PC-9 (cell line): ENCODE results near the gene SNRNP48. TPM values are rescaled to one million over a fixed set of nuclear protein-coding genes. Genes with fewer than 3 reads are reported as not detected.

Source experiments
- BruUV-seq: library from RNA; stranded (reverse); fragments of 400-500 nt; replicated peaks from 2 replicates; lab custom pipeline; 2021; lab: Mats Ljungman, UMichigan
- CTCF ChIA-PET: fragments of 300-600 bp; sonication (Branson Sonifier 250); formaldehyde crosslinking; loops from one replicate; lab custom pipeline; 2022; ENCODE audit warnings: antibody characterized with exemption; lab: Charles Lee
- POLR2A ChIA-PET: fragments of 300-600 bp; sonication (Branson Sonifier 250); formaldehyde crosslinking; loops from one replicate; lab custom pipeline; 2022; ENCODE audit warnings: antibody characterized with exemption; ENCODE audit not compliant: unreplicated experiment; lab: Charles Lee
- DNase-seq, 2 experiments: peaks; one replicate each; pipeline versions ENCODE4 v3.0.0 to v3.0.0-alpha.2; 2015 to 2022; ENCODE audit warnings: mixed read lengths in 1 of 2
- H2AFZ ChIP-seq: fragments of 200-600 bp; sonication (generic); 2 replicates; pipeline ENCODE4 v1.8.1; 2017; ENCODE audit warnings: antibody characterized with exemption
- H3F3A ChIP-seq: fragments of 200-600 bp; sonication (generic); 2 replicates; pipeline ENCODE4 v1.8.1; 2017; ENCODE audit warnings: antibody characterized with exemption, mild to moderate bottlenecking, low read depth; ENCODE audit not compliant: insufficient read depth
- H3K27ac ChIP-seq: fragments of 200-600 bp; sonication (generic); 2 replicates; pipeline ENCODE4 v1.6.1; 2016; ENCODE audit warnings: mixed run types
- H3K27me3 ChIP-seq: fragments of 200-600 bp; sonication (generic); 2 replicates; pipeline ENCODE4 v1.6.1; 2016; ENCODE audit warnings: low read depth, mixed run types; ENCODE audit not compliant: insufficient read depth
- H3K36me3 ChIP-seq: fragments of 200-600 bp; sonication (generic); 2 replicates; pipeline ENCODE4 v1.6.1; 2016; ENCODE audit warnings: low read depth, mixed run types
- H3K4me1 ChIP-seq: fragments of 200-600 bp; sonication (generic); replicated peaks from 2 replicates; pipeline ENCODE4 v1.6.1; 2016; ENCODE audit warnings: mixed run types; ENCODE audit not compliant: insufficient read depth
- H3K4me2 ChIP-seq: fragments of 200-600 bp; sonication (generic); 2 replicates; pipeline ENCODE4 v1.6.1; 2017; ENCODE audit warnings: mixed run types
- H3K4me3 ChIP-seq: fragments of 200-600 bp; sonication (generic); 2 replicates; pipeline ENCODE4 v1.6.1; 2016; ENCODE audit warnings: mixed run types
- H3K79me2 ChIP-seq: fragments of 200-600 bp; sonication (generic); 2 replicates; pipeline ENCODE4 v1.6.1; 2017; ENCODE audit warnings: low read depth, mixed run types
- H3K9me2 ChIP-seq: fragments of 200-600 bp; sonication (generic); 2 replicates; pipeline ENCODE4 v1.8.1; 2017; ENCODE audit warnings: mild to moderate bottlenecking; ENCODE audit not compliant: insufficient read depth
- H3K9me3 ChIP-seq: fragments of 200-600 bp; sonication (generic); 2 replicates; pipeline ENCODE4 v1.8.1; 2016; ENCODE audit warnings: low read depth; ENCODE audit not compliant: insufficient read depth
- H4K20me1 ChIP-seq: fragments of 200-600 bp; sonication (generic); 2 replicates; pipeline ENCODE4 v1.8.1; 2017; ENCODE audit not compliant: insufficient read depth
- EZH2 ChIP-seq: fragments of 200-600 bp; sonication (generic); IDR thresholded peaks from 2 replicates; pipeline ENCODE4 v1.8.0; 2017; ENCODE audit warnings: antibody characterized with exemption, low read depth
- intact Hi-C: fragments of 100-400 bp; cut with micrococcal nuclease; formaldehyde crosslinking; loops from one replicate; pipeline ENCODE4 v1.10.0; 2022; ENCODE audit not compliant: unreplicated experiment
- total RNA-seq: library from RNA; stranded (reverse); gene quantifications from 2 replicates; pipeline ENCODE4 v1.2.3, GENCODE V29; 2021
- TF ChIP-seq, protein P1 (sequence below): fragments of 200-600 bp; sonication (generic); conservative IDR thresholded peaks from 2 replicates; pipeline ENCODE4 v1.6.1; 2017; ENCODE audit warnings: mixed run types, antibody characterized with exemption, mild to moderate bottlenecking, moderate library complexity

Gene SNRNP48
- total RNA-seq, 1 experiment from 2014 or later: 21.7 TPM

DNA sequence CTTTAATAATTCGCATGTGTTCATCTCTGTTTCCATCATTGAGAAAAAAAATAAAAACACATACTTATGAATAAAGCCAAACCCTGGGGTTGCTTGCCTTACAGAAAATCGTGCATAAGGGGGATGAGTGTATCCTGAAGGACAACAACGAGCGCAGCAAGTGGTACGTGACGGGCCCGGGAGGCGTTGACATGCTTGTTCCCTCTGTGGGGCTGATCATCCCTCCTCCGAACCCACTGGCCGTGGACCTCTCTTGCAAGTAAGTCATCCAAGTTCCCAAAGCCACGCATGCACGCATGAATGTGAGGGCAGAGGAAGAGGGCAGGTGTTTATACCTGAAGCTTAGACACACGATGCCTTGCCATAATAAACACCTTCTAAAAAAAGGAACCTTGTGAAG, 20.9 kb upstream of the SNRNP48 start:
- Histone ChIP-seq H4K20me1 (no peaks in the 10 kb centered on the region), H3K9me2 (no peaks in the 10 kb centered on the region), H3K27ac (no peak overlapping the region), H2AFZ (no peak overlapping the region), H3K4me1 (no peaks in the 10 kb centered on the region), H3K4me3 (no peak overlapping the region), H3K36me3 (no peaks in the 10 kb centered on the region; the same call in 1 of the 2 replicates), H3K79me2 (no peaks in the 10 kb centered on the region), H3K27me3 (no peaks in the 10 kb centered on the region), H3K4me2 (no peak overlapping the region), H3K9me3 (no peaks in the 10 kb centered on the region), H3F3A (no peaks in the 10 kb centered on the region)
- intact Hi-C loops: no loop called here
- BruUV-seq: no TSS peak
- ChIA-PET CTCF (no interaction called here), POLR2A (no interaction called here)
- DNase-seq: no peak
- TF ChIP-seq, protein P1, sequence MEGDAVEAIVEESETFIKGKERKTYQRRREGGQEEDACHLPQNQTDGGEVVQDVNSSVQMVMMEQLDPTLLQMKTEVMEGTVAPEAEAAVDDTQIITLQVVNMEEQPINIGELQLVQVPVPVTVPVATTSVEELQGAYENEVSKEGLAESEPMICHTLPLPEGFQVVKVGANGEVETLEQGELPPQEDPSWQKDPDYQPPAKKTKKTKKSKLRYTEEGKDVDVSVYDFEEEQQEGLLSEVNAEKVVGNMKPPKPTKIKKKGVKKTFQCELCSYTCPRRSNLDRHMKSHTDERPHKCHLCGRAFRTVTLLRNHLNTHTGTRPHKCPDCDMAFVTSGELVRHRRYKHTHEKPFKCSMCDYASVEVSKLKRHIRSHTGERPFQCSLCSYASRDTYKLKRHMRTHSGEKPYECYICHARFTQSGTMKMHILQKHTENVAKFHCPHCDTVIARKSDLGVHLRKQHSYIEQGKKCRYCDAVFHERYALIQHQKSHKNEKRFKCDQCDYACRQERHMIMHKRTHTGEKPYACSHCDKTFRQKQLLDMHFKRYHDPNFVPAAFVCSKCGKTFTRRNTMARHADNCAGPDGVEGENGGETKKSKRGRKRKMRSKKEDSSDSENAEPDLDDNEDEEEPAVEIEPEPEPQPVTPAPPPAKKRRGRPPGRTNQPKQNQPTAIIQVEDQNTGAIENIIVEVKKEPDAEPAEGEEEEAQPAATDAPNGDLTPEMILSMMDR: no peak
- no peak for TF ChIP-seq EZH2

DNA sequence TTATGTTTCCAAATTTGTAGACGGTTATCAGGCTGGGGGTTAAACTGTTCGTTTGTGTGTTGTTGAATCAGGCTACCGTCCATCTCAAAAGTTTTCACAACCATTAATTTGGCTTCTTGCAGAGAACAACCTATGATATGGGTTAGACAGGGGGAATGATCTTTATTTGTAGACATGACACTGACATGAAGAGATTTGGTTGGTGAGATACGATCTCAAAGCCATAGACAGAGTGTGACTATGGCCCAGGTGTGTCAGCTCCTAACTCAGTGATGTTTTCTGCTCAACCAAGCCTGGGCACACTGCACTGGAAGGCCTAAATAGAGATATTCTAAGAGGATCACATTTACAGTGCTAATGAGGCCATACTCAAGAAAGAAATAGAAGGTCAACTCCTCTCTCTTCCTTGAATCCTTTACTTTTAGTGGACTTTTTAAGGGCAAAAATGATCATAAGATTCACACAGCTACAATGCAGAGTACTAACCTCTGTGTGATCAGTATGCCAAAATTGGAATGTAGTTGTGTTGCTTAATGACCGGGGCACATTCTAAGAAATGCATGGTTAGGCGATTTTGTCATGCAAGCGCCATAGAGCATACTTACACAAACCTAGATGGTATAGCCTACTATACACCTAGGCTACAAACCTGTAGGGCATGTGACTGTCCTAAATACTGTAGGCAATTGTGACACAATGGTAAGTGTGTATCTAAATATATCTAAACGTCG, 17.6 kb upstream of the SNRNP48 start:
- TF ChIP-seq, protein P1: no peak
- TF ChIP-seq EZH2: no peak
- Histone ChIP-seq H3K9me3 (no peaks in the 10 kb centered on the region), H3K4me3 (no peak overlapping the region), H3K36me3 (peaks cover 5% of the 10 kb centered on the region; the same call in 1 of the 2 replicates), H3K4me1 (no peaks in the 10 kb centered on the region), H3K27me3 (no peaks in the 10 kb centered on the region), H2AFZ (no peak overlapping the region), H3K27ac (no peak overlapping the region), H3K4me2 (no peak overlapping the region), H3F3A (no peaks in the 10 kb centered on the region), H3K9me2 (no peaks in the 10 kb centered on the region), H3K79me2 (no peaks in the 10 kb centered on the region), H4K20me1 (no peaks in the 10 kb centered on the region)
- DNase-seq: no peak
- POLR2A ChIA-PET: no interaction called here
- BruUV-seq: no TSS peak
- CTCF ChIA-PET: interaction anchor here (0.5 kb wide), 1 partner anchor 426 kb away, joined by 3 read pairs; no protein-coding TSS in a partner anchor
- intact Hi-C loops: no loop called here

DNA sequence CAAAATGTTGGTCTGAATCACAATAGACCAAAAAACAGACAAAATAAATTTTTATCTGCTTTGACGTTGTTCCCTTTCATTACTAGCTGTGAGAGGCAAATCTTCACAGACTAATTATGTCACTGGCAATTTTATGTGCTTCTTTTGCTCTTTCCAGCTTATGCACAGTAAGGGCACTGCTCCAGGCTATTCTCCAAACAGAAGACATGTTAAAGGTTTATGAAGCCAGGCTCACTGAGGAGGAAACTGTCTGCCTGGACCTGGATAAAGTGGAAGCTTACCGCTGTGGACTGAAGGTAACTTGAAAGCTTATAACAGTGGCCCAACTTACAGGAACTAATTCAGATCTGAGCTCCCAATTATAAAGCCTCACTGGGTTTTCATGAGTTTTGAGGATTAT, 15.5 kb upstream of the SNRNP48 start:
- CTCF ChIA-PET: no interaction called here

More for the DNA sequence above, 15.5 kb upstream of the SNRNP48 start:
- H3K36me3 ChIP-seq: peaks cover 5% of the 10 kb centered on the region; the same call in 1 of the 2 replicates
- TF ChIP-seq, protein P1: no peak
- TF ChIP-seq EZH2: no peak
- H3K4me1 ChIP-seq: no peaks in the 10 kb centered on the region
- no peak overlapping the region for H2AFZ ChIP-seq
- no peaks in the 10 kb centered on the region for H3K9me2 ChIP-seq
- DNase-seq: no peak
- no peaks in the 10 kb centered on the region for H3F3A ChIP-seq
- BruUV-seq: no TSS peak
- no peaks in the 10 kb centered on the region for H3K9me3 ChIP-seq
- no peak overlapping the region for H3K27ac ChIP-seq
- no peaks in the 10 kb centered on the region for H3K27me3 ChIP-seq
- H3K79me2 ChIP-seq: no peaks in the 10 kb centered on the region
- H4K20me1 ChIP-seq: no peaks in the 10 kb centered on the region
- POLR2A ChIA-PET: interaction anchor here (1.0 kb wide), 1 partner anchor 109 kb away, joined by 4 read pairs; no protein-coding TSS in a partner anchor
- intact Hi-C loops: no loop called here
- no peak overlapping the region for H3K4me2 ChIP-seq
- H3K4me3 ChIP-seq: no peak overlapping the region
